Measurements from ENCODE around the gene FLRT2. TPM values are rescaled to one million over a fixed set of nuclear protein-coding genes. Genes with fewer than 3 reads are reported as not detected.

Gene FLRT2
- polyA plus RNA-seq, 1 donor (not counting 4 experiments of a cell fraction or from before 2014, with no cell fraction given): 69.2 TPM

DNA sequence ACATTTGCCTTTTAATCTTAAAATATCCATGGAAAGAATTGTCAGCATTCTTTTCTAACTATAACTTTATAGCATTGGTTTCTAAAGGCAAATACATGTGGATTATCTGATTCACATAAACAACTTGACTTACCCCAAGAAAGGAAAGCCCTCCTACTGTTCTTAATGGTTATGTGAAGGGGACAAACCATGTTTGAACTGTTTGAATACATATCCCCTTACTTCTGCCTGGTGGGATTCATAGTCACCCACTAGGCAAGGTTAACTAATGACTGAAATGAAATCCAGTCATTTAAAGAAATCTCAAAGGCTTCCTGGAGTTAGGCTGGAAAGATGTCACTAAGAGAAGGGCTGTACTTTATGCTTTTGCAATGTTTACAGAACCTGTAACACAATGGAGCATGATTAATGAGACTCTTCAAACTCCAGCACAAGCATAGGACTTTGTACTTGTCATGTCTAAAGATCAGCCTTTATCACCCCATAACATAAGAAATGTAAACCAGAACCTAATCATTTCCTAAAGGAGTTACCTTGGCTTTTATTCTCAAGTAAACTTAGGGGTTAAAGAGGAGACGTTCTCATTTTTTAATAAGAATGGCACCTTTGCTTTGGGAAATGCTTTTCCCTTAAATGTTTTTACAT, 10.2 kb upstream of the FLRT2 start:
- Histone ChIP-seq H3K4me1 (ENCODE audit: control insufficient read depth, extremely low read depth, insufficient read depth, low read length) (peaks cover 18% of the 10 kb centered on the region), H4K20me1 (ENCODE audit: control insufficient read depth, extremely low read depth, insufficient read depth, low read length) (no peaks in the 10 kb centered on the region), H3K27ac (ENCODE audit: control insufficient read depth, insufficient read depth, low read length) (no peak overlapping the region), H3K36me3 (ENCODE audit: control insufficient read depth in 2 of 2, extremely low read depth in 1 of 2, insufficient read depth in 2 of 2, low read length in 2 of 2) (no peaks in the 10 kb centered on the region), H3K79me2 (ENCODE audit: control insufficient read depth, insufficient read depth, low read length) (no peaks in the 10 kb centered on the region), H2AFZ (ENCODE audit: control insufficient read depth, low read length) (no peak overlapping the region), H3K9me1 (ENCODE audit: control insufficient read depth, extremely low read depth, insufficient read depth, low read length) (no peaks in the 10 kb centered on the region), H3K4me3 (ENCODE audit: control insufficient read depth in 2 of 3, extremely low read depth in 1 of 3, insufficient read depth in 2 of 3, low read depth in 1 of 3, low read length in 3 of 3) (no peak overlapping the region), H3K9ac (ENCODE audit: control insufficient read depth, extremely low read depth, insufficient read depth, low read length) (no peak overlapping the region), H3K27me3 (ENCODE audit: control insufficient read depth, extremely low read depth, insufficient read depth, low read length) (no peaks in the 10 kb centered on the region), H3K4me2 (ENCODE audit: control insufficient read depth, extremely low read depth, insufficient read depth, low read depth, low read length) (no peak overlapping the region), H3K9me3 (ENCODE audit: control insufficient read depth, low read depth, low read length) (no peaks in the 10 kb centered on the region)
- dilution Hi-C loops (cut with MboI; ENCODE audit: extremely low pct_ligation_motif_present, low sequenced_read_pairs): no loop called here
- FAIRE-seq: no peak
- no peak for DNase-seq (ENCODE audit: low read depth, low spot score)
- TF ChIP-seq, protein P1, sequence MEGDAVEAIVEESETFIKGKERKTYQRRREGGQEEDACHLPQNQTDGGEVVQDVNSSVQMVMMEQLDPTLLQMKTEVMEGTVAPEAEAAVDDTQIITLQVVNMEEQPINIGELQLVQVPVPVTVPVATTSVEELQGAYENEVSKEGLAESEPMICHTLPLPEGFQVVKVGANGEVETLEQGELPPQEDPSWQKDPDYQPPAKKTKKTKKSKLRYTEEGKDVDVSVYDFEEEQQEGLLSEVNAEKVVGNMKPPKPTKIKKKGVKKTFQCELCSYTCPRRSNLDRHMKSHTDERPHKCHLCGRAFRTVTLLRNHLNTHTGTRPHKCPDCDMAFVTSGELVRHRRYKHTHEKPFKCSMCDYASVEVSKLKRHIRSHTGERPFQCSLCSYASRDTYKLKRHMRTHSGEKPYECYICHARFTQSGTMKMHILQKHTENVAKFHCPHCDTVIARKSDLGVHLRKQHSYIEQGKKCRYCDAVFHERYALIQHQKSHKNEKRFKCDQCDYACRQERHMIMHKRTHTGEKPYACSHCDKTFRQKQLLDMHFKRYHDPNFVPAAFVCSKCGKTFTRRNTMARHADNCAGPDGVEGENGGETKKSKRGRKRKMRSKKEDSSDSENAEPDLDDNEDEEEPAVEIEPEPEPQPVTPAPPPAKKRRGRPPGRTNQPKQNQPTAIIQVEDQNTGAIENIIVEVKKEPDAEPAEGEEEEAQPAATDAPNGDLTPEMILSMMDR (optimal IDR thresholded peaks at IDR 0.05 in 1 of 3, IDR thresholded peaks at IDR 0.05 in 1 of 3, conservative IDR thresholded peaks at IDR 0.05 in 1 of 3; ENCODE audit: extremely low read depth in 1 of 3, insufficient read depth in 2 of 3, low read length in 3 of 3): no peak
- no peak for TF ChIP-seq EZH2 (IDR thresholded peaks at IDR 0.05; ENCODE audit: low read length)

DNA sequence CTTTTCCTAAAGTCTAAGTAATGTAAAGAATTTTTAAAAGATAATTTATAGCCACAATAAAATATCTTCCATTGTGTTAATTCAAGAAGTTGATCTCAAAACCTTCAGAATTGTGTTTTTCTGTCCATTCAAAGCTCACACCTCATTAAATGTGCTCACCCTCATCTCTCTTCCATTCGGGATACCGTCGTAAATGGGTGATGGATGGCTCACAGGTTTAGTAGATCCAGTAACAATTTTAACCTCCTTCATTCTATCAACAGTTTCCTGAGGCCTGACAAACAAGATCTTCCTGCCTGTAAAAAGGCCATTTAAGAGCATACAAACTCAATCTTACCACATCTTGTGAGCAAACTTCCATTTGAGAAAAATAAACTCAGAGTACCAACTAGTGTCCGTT, 9.4 kb upstream of the FLRT2 start:
- FAIRE-seq: no peak
- Histone ChIP-seq H3K27me3 (ENCODE audit: control insufficient read depth, extremely low read depth, insufficient read depth, low read length) (no peaks in the 10 kb centered on the region), H3K27ac (ENCODE audit: control insufficient read depth, insufficient read depth, low read length) (no peak overlapping the region), H4K20me1 (ENCODE audit: control insufficient read depth, extremely low read depth, insufficient read depth, low read length) (no peaks in the 10 kb centered on the region), H2AFZ (ENCODE audit: control insufficient read depth, low read length) (no peak overlapping the region), H3K36me3 (ENCODE audit: control insufficient read depth in 2 of 2, extremely low read depth in 1 of 2, insufficient read depth in 2 of 2, low read length in 2 of 2) (no peaks in the 10 kb centered on the region), H3K9me3 (ENCODE audit: control insufficient read depth, low read depth, low read length) (no peaks in the 10 kb centered on the region), H3K9ac (ENCODE audit: control insufficient read depth, extremely low read depth, insufficient read depth, low read length) (no peak overlapping the region), H3K4me1 (ENCODE audit: control insufficient read depth, extremely low read depth, insufficient read depth, low read length) (peaks cover 18% of the 10 kb centered on the region), H3K9me1 (ENCODE audit: control insufficient read depth, extremely low read depth, insufficient read depth, low read length) (no peaks in the 10 kb centered on the region), H3K4me3 (ENCODE audit: control insufficient read depth in 2 of 3, extremely low read depth in 1 of 3, insufficient read depth in 2 of 3, low read depth in 1 of 3, low read length in 3 of 3) (no peak overlapping the region), H3K4me2 (ENCODE audit: control insufficient read depth, extremely low read depth, insufficient read depth, low read depth, low read length) (no peak overlapping the region), H3K79me2 (ENCODE audit: control insufficient read depth, insufficient read depth, low read length) (no peaks in the 10 kb centered on the region)
- TF ChIP-seq, protein P1 (optimal IDR thresholded peaks at IDR 0.05 in 1 of 3, IDR thresholded peaks at IDR 0.05 in 1 of 3, conservative IDR thresholded peaks at IDR 0.05 in 1 of 3; ENCODE audit: extremely low read depth in 1 of 3, insufficient read depth in 2 of 3, low read length in 3 of 3): no peak
- TF ChIP-seq EZH2 (IDR thresholded peaks at IDR 0.05; ENCODE audit: low read length): no peak
- dilution Hi-C loops (cut with MboI; ENCODE audit: extremely low pct_ligation_motif_present, low sequenced_read_pairs): no loop called here
- no peak for DNase-seq (ENCODE audit: low read depth, low spot score)
